Coronary artery (tissue), 2 donors: ENCODE measurements around the gene FAM110D.

Experiments used
- DNase-seq: peaks from one replicate; pipeline ENCODE4 v3.0.0-alpha.2; 2017; ENCODE audit warnings: low spot score
- H3K27ac ChIP-seq, 2 donors: fragments of 200-600 bp; sonication (generic); one replicate each; pipeline ENCODE4 v1.5.1; 2016 to 2019
- H3K4me3 ChIP-seq: fragments of 200-600 bp; sonication (generic); 2 replicates; pipeline ENCODE4 v1.5.1; 2016; ENCODE audit warnings: mild to moderate bottlenecking, moderate library complexity
- CTCF ChIP-seq: fragments of 200-600 bp; sonication (generic); IDR thresholded peaks from one replicate; pipeline ENCODE4 v1.5.1; 2019; ENCODE audit warnings: antibody characterized with exemption

Gene FAM110D

DNA sequence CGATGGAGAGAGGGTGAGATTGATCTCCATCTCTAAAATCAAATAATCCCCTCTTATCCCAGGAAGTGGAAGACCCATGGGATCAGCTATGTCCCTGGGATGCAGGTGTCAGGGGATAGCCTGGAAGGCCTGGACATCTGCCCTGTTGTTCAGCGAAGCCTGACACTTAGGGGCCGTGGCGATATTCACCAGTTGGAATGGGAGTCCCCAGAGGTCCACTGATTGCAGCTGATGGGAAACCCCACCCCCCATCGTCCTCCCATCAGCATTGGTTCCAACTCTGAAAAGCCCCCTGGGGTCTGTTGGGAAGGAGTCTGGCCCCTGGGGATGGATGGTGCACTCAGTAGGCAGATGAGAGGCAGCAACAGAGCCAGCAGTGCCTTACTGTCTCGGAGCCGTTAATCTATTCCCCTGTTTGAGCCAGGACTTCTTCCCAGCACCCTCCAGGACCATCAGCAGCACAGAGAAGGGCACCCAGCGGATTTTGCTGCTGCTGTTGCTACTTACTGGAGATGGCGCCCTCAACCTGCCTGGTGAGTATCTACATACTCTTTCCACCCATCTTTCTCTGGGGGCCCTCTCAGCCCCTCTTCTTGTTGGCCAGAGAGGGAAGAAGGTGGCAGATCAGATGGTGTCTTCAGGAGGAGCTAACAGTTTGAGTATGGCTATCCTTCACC, 44.9 kb downstream of the FAM110D start:
- Histone ChIP-seq H3K4me3 (no peak overlapping the region), H3K27ac (no peak overlapping the region)
- DNase-seq = no peak
- no peak for TF ChIP-seq CTCF

DNA sequence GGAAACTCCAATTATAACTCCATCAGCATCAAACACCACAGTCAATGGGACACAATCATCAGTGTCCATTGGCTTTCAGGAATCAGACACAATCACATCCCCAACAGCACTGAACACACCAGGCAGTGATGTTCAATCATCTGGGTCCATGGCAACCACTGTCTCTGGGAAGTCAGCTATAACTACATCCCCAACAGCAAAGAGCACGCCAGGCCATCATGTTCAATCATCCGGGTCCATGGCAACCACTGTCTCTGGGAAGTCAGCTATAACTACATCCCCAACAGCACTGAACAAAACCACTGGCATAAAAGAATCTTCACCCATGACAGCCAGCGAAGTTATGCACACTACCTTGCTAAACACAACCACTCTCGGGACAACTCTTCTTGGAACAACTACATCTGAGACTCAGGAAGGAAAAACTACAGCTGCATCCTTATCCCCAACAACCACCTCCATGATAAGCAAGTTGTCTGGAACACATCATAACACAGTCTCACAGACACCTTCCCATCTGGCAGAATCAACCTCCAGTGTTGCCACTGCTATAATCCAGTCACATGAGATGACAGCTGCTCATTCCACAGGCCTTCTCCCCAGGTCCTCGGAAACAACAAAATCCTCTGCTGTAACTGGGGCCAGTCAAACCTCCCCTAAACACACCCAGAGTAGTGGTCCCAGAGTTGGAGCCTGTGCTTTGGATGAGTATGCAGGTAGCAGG, 51.4 kb downstream of the FAM110D start:
- DNase-seq = no peak
- no peak overlapping the region for H3K27ac ChIP-seq
- no peak for TF ChIP-seq CTCF
- H3K4me3 ChIP-seq = no peak overlapping the region

- no peak overlapping the region for H3K4me3 ChIP-seq
- no peak for TF ChIP-seq CTCF
Measured at GRCh38 chr1:26212726-26213125, 53.8 kb downstream of the FAM110D start.

DNA sequence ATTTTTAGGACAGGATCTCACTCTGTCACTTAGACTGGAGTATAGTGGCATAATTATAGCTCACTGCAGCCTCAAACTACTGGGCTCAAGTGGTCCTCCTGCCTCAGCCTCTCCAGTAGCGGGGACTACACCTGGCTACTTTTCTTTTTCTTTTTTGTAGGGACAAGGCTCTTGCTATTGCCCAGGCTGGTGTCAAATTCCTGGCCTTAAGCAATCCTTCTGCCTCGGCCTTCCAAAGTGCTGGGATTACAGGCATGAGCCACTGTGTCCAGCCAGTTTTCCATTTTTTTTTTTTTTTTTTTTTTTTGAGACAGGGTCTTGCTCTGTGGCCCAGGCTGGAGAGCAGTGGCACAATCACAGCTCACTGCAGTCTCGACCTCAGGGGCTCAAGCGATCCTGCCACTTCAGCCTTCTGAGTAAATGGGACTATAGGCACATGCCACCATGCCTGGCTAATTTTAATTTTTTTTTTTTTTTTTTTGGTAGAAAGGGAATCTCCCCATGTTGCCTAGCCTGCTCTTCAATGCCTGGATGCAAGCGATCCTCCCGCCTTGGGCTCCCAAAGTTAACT, 54.5 kb downstream of the FAM110D start:
- no peak for TF ChIP-seq CTCF
- no peak for DNase-seq
- no peak overlapping the region for H3K4me3 ChIP-seq
- H3K27ac ChIP-seq = no peak overlapping the region

More at GRCh38 chr1:26212726-26213125, 53.8 kb downstream of the FAM110D start:
- no peak for DNase-seq
- no peak overlapping the region for H3K27ac ChIP-seq
